GM12875 (cell line): ENCODE measurements around the gene MYLK.

Source experiments
- H3K4me3 ChIP-seq: one replicate; pipeline ENCODE4 v1.5.1; 2011; ENCODE audit warnings: low read depth, low read length, control low read depth
- TF ChIP-seq, protein P1 (sequence below): IDR thresholded peaks from 2 replicates; pipeline ENCODE4 v1.5.1; 2011; ENCODE audit warnings: low read depth, mild to moderate bottlenecking, control low read depth, inconsistent platforms, low read length, moderate library complexity, borderline replicate concordance; ENCODE audit not compliant: insufficient read depth

The MYLK gene

DNA sequence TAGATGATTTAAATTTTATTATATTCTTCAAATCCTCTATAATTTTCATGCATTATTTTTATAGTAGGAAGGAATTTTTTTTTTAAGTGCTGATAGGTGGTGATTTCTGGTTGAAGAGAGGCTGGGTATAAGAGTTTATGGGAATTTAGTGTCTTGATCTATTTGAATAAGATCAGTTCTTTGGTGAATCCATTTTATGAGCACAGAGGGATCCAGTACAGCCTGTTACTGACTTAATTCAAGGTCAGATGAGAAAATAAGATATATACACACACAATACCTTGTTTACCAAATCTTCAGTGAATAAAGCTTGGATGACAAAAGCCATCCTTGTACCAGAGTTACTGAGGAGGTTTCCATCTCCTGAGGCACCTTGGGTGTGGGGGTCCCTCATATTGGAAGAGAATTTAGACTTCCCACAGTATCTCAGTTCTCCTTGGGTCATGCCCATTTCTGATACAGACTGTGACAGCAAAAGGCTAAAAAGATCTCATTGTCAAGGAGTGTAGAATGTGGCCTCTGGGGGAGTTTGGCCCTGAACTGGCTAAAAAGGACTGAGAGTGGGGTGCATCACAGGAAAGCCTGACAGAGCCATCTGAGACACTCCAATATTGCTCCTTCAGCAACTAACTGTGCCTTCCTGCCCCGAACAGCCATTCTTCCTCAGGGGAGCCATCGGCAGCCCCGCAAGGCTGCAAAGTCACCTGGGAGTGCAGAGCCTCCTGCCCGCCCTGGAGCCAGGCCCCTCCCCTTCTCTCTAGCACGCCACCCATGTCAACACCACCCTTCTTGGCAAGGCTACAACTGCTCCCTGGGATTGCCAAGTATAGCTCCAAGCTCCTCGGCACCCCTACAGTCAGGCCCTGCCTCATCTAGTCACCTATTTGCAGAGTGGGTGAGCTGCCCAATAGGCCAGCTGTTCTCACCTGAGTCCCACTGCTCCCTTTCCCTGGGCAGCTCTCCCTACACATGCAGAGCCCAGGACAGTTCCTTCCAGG is 256.2 kb downstream of the MYLK start:
- TF ChIP-seq, protein P1, sequence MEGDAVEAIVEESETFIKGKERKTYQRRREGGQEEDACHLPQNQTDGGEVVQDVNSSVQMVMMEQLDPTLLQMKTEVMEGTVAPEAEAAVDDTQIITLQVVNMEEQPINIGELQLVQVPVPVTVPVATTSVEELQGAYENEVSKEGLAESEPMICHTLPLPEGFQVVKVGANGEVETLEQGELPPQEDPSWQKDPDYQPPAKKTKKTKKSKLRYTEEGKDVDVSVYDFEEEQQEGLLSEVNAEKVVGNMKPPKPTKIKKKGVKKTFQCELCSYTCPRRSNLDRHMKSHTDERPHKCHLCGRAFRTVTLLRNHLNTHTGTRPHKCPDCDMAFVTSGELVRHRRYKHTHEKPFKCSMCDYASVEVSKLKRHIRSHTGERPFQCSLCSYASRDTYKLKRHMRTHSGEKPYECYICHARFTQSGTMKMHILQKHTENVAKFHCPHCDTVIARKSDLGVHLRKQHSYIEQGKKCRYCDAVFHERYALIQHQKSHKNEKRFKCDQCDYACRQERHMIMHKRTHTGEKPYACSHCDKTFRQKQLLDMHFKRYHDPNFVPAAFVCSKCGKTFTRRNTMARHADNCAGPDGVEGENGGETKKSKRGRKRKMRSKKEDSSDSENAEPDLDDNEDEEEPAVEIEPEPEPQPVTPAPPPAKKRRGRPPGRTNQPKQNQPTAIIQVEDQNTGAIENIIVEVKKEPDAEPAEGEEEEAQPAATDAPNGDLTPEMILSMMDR = no peak
- H3K4me3 ChIP-seq = no peak overlapping the region

DNA sequence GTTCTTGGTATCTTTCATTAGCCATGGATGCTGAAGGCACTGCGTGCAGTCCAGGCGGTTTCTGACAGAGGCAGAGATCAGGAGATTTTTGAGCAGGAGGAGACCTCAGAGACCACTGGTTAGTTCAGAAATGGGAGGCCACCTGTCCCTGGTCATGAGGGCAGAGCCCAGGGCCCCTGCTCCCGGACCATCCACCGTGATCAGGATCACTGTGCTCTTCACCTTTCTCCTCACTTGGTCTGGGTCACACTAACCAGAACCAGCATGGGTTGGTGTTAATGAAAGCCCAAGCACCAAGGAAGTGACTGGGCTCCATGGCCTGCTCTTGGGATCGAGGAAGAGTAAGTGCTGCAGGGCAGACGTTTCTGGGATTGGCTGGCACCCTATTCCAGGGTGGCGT is 257.3 kb downstream of the MYLK start:
- no peak overlapping the region for H3K4me3 ChIP-seq
- TF ChIP-seq, protein P1 = no peak

DNA sequence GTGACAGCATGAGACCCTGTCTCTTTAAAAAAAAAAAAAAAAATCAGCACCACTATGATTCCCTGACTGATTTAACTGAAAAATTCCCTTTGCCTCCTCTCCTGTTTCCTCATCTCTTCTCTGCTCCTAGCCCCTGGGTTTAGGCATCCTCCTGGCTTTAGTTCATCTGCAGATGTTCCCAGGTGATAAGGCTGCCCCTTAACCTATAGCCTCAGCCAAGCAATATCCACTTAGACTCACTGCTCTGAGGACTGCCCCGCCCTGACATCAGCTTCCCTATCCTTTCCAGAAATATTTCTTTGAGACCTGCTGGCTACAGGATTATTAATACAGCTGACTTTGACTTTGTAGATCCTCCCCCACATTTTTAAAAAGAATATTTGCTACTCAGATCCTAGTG is 259.8 kb downstream of the MYLK start:
- TF ChIP-seq, protein P1 = no peak
- no peak overlapping the region for H3K4me3 ChIP-seq

DNA sequence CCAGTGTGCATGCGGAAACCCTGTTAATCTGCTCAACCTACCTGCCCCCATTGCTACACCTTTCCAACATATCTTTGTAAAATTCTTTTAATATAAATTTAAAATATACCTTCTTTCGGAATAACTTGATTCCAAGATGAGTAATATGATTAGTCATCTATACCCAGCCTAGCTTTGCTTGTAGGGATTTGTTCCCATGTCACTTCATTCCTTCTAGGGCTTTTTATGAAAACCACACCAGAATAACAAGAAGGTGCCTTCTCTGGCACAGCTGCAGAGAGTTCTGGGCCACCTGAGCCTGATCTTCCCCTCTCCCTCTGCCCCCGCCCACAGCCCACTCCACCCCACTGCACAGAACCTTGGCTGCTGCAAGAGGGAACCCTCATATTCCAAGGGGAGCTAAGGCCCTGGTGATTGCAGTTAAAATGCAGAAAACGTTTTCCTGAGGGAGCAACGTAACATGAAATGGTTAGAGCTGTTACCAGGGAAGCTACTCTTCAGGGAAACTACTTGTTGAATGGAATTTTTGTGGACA is 260.7 kb downstream of the MYLK start:
- TF ChIP-seq, protein P1 = no peak

DNA sequence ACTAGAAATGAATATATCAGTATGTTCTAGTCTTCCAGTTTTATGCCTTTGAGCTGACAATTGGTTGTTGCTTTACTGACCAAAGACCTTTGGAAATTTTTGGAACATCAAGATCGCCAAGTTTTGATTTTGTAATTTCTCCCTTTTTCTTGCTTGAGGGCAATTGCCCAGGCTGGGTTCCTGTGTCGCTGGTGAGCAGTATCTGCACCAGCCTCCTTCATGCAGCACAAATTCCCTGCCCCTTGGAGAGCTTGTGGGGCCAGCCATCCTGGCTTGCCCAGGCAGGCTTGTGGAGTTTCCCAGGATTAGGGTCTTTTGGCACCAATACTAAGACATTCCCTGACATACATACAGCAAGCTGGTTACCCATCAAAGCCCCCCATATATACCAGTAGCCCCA is 261.4 kb downstream of the MYLK start:
- no peak overlapping the region for H3K4me3 ChIP-seq
- TF ChIP-seq, protein P1 = no peak

More for the DNA sequence above, 260.7 kb downstream of the MYLK start:
- no peak overlapping the region for H3K4me3 ChIP-seq

DNA sequence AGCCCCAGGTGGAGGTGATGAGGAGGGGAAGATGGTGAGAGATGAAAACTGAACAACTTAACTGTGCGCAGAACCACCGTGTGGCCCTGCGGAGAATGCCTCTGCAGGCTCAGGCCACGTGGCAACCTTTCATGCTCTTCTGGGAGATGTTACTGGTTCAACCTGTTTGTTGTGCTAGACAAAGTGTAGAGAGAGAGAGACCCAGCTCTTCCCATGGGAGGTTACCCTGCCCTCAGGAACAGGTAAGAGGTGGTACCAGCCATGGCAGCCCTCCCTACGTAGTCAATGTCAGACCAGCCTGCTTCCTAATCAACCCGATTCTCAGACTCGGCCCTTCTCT is 262.3 kb downstream of the MYLK start:
- TF ChIP-seq, protein P1 = no peak
- no peak overlapping the region for H3K4me3 ChIP-seq

DNA sequence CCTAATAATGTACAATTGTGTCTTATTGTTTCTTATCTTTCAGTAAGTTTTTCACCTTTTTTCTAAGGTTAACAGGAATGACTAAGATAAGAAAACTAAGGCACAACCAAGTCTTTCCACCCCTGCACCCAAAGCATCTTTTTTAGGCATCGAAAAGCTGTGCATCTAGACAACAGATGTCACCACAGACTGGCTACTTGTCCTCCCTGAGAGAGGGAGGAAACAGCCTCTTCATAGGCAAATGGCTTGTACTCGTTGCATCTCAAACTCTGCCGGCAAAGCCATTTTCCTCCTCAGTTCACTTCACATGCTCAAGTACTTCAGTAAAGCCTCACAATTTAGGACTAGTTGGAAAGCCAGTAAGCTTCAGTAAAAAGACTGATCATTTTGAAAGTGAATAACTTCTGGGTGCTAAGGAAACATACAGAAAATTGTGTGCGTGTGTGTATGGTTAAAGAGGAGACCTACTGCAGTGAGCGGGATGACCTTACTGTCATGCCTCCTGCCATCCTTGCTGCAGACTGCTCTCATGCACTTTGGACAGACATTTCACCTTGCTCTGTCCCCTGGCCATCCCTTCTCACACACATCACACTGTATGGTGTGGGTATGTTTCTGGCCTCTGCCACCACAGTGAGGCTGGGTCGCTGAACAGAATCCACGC is 262.8 kb downstream of the MYLK start:
- TF ChIP-seq, protein P1 = no peak

More for the DNA sequence above, 262.8 kb downstream of the MYLK start:
- no peak overlapping the region for H3K4me3 ChIP-seq
